NCI-H2107 treated with DMSO at 0.1 percent for 48 hours (cell line): ENCODE measurements around the gene SLC12A6.
"Not testable (repeated sequence)": the region's sequence is repeated elsewhere in the genome, so short reads cannot be mapped to it uniquely, and the experiment has no call there.

Source experiments
- DNase-seq: peaks from one replicate; lab custom pipeline; 2025; ENCODE audit not compliant: unreplicated experiment; lab: John Stamatoyannopoulos, UW

Gene SLC12A6

GRCh38 chr15:34358367-34358766 lies 20.8 kb upstream of the SLC12A6 start:
- DNase-seq = no peak

- DNase-seq = no peak
Measured at GRCh38 chr15:34357653-34358052, 20.1 kb upstream of the SLC12A6 start.

GRCh38 chr15:34355241-34355640 lies 17.7 kb upstream of the SLC12A6 start:
- no peak for DNase-seq

- DNase-seq = no peak
Measured at GRCh38 chr15:34354286-34354685, 16.7 kb upstream of the SLC12A6 start.

- no peak for DNase-seq
Measured at GRCh38 chr15:34353627-34354026, 16.0 kb upstream of the SLC12A6 start.

- not testable (repeated sequence) for DNase-seq
Measured at GRCh38 chr15:34352996-34353395, 15.4 kb upstream of the SLC12A6 start.

GRCh38 chr15:34349769-34350168 lies 12.2 kb upstream of the SLC12A6 start:
- no peak for DNase-seq

GRCh38 chr15:34348735-34349300 lies 11.2 kb upstream of the SLC12A6 start:
- no peak for DNase-seq

GRCh38 chr15:34347951-34348638 lies 10.5 kb upstream of the SLC12A6 start:
- no peak for DNase-seq

GRCh38 chr15:34342737-34343575 lies 5.4 kb upstream of the SLC12A6 start, which contains the start of the genes NOP10 and NUTM1:
TSS of gene NOP10 (minus strand) at chr15:34343136. CDS start at chr15:34343073, 63 bp downstream.
TSS of gene NUTM1 (plus strand) at chr15:34343315. CDS start at chr15:34343697, 382 bp downstream.
- DNase-seq = peak; percentile 37

- not testable (repeated sequence) for DNase-seq
Measured at GRCh38 chr15:34342213-34342736, 4.7 kb upstream of the SLC12A6 start.

GRCh38 chr15:34341381-34342212 lies 4.0 kb upstream of the SLC12A6 start:
- no peak for DNase-seq

- DNase-seq = no peak
Measured at GRCh38 chr15:34339946-34340345, 2.4 kb upstream of the SLC12A6 start.

- DNase-seq = no peak
Measured at GRCh38 chr15:34338347-34338746, 766 bp upstream of the SLC12A6 start.

GRCh38 chr15:34336991-34337556 lies 507 bp downstream of the SLC12A6 start:
- peak; percentile 9 for DNase-seq

- DNase-seq = peak; percentile 2
Measured at GRCh38 chr15:34336231-34336990, 1.2 kb downstream of the SLC12A6 start.

GRCh38 chr15:34335176-34336032 lies 2.2 kb downstream of the SLC12A6 start:
- peak; percentile 9 for DNase-seq

- DNase-seq = no peak
Measured at GRCh38 chr15:34334672-34335071, 2.9 kb downstream of the SLC12A6 start.
